ENCODE results near the gene LMBR1. TPM values are rescaled to one million over a fixed set of nuclear protein-coding genes. Genes with fewer than 3 reads are reported as not detected.

The LMBR1 gene
- total RNA-seq, 1 donor from 2014 or later, result 159 TPM

DNA sequence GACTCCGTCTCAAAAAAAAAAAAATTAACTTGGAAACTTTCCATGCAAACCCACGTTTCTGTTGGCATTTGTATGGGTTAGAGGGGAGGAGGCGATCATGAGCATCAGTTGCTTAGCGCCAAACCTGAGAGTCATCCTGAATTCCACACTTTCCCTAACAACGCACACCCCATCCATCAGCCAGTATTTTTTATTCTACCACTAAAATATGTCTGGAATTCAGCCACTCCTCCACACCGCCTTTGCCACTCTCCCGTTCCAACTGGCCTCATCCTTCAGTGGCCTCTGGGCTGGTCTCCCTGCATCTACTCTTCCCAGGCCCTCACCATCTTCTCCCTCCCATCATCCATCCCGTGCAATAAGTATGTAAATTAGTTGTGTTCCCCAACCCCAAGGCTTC lies 4.7 kb upstream of the LMBR1 start:
- TF ChIP-seq, protein P1, sequence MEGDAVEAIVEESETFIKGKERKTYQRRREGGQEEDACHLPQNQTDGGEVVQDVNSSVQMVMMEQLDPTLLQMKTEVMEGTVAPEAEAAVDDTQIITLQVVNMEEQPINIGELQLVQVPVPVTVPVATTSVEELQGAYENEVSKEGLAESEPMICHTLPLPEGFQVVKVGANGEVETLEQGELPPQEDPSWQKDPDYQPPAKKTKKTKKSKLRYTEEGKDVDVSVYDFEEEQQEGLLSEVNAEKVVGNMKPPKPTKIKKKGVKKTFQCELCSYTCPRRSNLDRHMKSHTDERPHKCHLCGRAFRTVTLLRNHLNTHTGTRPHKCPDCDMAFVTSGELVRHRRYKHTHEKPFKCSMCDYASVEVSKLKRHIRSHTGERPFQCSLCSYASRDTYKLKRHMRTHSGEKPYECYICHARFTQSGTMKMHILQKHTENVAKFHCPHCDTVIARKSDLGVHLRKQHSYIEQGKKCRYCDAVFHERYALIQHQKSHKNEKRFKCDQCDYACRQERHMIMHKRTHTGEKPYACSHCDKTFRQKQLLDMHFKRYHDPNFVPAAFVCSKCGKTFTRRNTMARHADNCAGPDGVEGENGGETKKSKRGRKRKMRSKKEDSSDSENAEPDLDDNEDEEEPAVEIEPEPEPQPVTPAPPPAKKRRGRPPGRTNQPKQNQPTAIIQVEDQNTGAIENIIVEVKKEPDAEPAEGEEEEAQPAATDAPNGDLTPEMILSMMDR (IDR thresholded peaks at IDR 0.05; ENCODE audit: unreplicated experiment), result no peak
- no peak for DNase-seq (ENCODE audit: low spot score)
- peaks cover 20% of the 10 kb centered on the region for H3K36me3 Mint-ChIP-seq (ENCODE audit: low read depth, unreplicated experiment)
- H3K9me3 Mint-ChIP-seq (ENCODE audit: unreplicated experiment), result no peaks in the 10 kb centered on the region
- peaks cover 10% of the 10 kb centered on the region for H3K27me3 Mint-ChIP-seq (ENCODE audit: unreplicated experiment)
- H3K27ac Mint-ChIP-seq (ENCODE audit: unreplicated experiment), result peak overlapping the region; percentile 70
- H3K4me1 Mint-ChIP-seq (ENCODE audit: unreplicated experiment), result peaks cover 45% of the 10 kb centered on the region
- peak overlapping the region; percentile 31 for H3K4me3 Mint-ChIP-seq (ENCODE audit: unreplicated experiment)

DNA sequence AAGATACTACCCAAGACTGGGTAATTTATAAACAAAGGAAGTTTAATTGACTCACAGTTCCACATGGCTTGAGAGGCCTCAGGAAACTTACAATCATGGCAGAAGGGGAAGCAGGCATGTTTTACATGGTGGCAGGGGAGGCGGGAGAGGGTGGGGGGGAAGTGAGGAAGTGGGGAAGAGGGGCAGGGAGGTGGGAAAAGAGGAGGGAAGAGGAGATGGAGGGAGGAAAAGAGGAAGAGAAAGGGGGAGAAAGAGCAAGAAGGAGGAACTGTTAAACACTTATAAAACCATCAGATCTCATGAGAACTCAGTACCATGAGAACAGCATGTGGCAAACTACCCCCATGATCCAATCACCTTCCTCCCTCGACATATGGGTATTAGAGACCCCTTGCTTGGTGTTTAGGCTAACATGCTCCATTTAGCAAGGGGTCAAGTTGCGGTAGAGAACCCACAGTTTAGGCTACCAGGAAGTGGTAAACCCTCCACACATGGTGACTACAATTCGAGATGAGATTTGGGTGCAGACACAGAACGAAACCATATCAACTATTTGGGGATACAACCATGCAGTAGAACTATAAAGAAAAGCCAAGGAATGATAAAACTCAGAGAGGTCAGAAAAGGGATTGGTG lies 3.5 kb upstream of the LMBR1 start:
- no peak overlapping the region for H3K4me3 Mint-ChIP-seq (ENCODE audit: unreplicated experiment)
- H3K4me1 Mint-ChIP-seq (ENCODE audit: unreplicated experiment), result peaks cover 43% of the 10 kb centered on the region
- DNase-seq (ENCODE audit: low spot score), result no peak
- no peaks in the 10 kb centered on the region for H3K9me3 Mint-ChIP-seq (ENCODE audit: unreplicated experiment)
- H3K27me3 Mint-ChIP-seq (ENCODE audit: unreplicated experiment), result peaks cover 15% of the 10 kb centered on the region
- peak overlapping the region; percentile 92 for H3K27ac Mint-ChIP-seq (ENCODE audit: unreplicated experiment)
- peaks cover 21% of the 10 kb centered on the region for H3K36me3 Mint-ChIP-seq (ENCODE audit: low read depth, unreplicated experiment)
- TF ChIP-seq, protein P1 (IDR thresholded peaks at IDR 0.05; ENCODE audit: unreplicated experiment), result no peak

DNA sequence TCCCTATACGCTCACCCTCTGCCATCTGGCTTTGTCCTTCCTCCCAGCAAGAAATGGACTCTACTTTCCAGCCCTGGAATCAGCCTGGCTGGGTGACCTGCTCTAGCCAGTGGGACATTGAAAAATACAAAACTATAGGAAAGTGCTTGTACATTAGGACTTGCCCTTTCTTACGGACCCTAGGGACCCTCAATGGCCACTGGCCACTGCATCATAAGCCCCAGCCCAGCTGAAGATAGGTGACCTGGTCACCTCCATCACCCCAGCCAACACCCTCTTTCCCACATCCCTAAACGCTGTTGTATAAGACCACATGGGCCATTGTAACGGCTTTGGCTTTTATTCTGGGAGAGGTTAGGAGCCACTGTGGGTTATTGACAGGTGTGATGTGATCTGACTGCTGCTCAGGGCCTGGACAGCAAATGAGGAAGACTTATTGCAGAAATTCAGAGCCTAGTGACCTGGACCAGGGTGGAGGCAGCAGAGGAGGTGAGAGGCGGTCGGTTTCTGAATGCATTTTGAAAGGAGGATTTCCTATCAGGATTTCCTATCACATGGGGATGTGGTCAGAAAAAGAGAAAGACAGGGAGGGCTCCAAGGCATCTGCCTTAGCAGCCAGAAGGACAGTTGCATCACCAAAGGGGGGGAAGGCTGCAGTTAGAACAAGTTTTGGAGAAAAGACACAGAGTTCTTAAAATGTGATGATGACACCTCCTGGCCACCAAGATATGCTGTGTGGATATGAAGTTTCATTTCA lies 2.2 kb upstream of the LMBR1 start:
- peaks cover 17% of the 10 kb centered on the region for H3K27me3 Mint-ChIP-seq (ENCODE audit: unreplicated experiment)
- no peak for DNase-seq (ENCODE audit: low spot score)
- TF ChIP-seq, protein P1 (IDR thresholded peaks at IDR 0.05; ENCODE audit: unreplicated experiment), result no peak
- peaks cover 46% of the 10 kb centered on the region for H3K4me1 Mint-ChIP-seq (ENCODE audit: unreplicated experiment)
- H3K36me3 Mint-ChIP-seq (ENCODE audit: low read depth, unreplicated experiment), result peaks cover 24% of the 10 kb centered on the region
- H3K27ac Mint-ChIP-seq (ENCODE audit: unreplicated experiment), result peak overlapping the region; percentile 92
- H3K4me3 Mint-ChIP-seq (ENCODE audit: unreplicated experiment), result peak overlapping the region; percentile 45
- H3K9me3 Mint-ChIP-seq (ENCODE audit: unreplicated experiment), result no peaks in the 10 kb centered on the region

GRCh38 chr7:156892081-156892800 lies 742 bp downstream of the LMBR1 start:
- peak; percentile 56 for DNase-seq (ENCODE audit: low spot score)
- H3K4me3 Mint-ChIP-seq (ENCODE audit: unreplicated experiment), result peak overlapping the region; percentile 99
- H3K27ac Mint-ChIP-seq (ENCODE audit: unreplicated experiment), result peak overlapping the region; percentile 87
- peaks cover 47% of the 10 kb centered on the region for H3K4me1 Mint-ChIP-seq (ENCODE audit: unreplicated experiment)
- TF ChIP-seq, protein P1 (IDR thresholded peaks at IDR 0.05; ENCODE audit: unreplicated experiment), result no peak
- H3K27me3 Mint-ChIP-seq (ENCODE audit: unreplicated experiment), result peaks cover 17% of the 10 kb centered on the region
- H3K36me3 Mint-ChIP-seq (ENCODE audit: low read depth, unreplicated experiment), result peaks cover 19% of the 10 kb centered on the region
- H3K9me3 Mint-ChIP-seq (ENCODE audit: unreplicated experiment), result no peaks in the 10 kb centered on the region
